ENCODE results near the gene BCOR. TPM values are rescaled to one million over a fixed set of nuclear protein-coding genes. Genes with fewer than 3 reads are reported as not detected.

The BCOR gene
- total RNA-seq, 4 donors from 2014 or later: 23.8 to 37.5 (median 31.1) TPM

DNA sequence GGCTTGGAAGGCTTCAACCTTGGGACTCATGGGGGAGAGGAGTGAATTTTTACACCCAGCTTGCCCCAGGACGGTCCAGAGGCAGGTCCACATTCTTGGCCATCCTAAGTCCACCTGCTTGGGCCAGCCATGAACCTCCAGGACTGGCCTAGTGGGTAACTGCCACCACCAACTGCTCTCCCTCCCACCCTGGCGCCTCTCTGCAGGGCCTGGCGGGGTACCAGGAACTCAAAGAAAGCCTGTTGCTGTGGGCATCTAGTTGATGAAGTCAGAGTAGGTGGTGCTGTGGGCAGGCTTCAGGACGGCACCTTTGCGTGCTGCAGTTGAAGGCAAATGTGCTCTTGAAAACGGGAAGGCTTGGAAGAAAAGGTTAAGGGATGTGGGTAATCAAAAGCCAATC lies 12.0 kb downstream of the BCOR start:
- 28 to 44% methylated on average over 6 of the region's 6 CpGs for WGBS, 2 donors
- intact Hi-C loops (cut with DNase I; ENCODE audit: low total_unique reads): no loop called here
- DNase-seq (ENCODE audit: low spot score in 2 of 2): no peak

DNA sequence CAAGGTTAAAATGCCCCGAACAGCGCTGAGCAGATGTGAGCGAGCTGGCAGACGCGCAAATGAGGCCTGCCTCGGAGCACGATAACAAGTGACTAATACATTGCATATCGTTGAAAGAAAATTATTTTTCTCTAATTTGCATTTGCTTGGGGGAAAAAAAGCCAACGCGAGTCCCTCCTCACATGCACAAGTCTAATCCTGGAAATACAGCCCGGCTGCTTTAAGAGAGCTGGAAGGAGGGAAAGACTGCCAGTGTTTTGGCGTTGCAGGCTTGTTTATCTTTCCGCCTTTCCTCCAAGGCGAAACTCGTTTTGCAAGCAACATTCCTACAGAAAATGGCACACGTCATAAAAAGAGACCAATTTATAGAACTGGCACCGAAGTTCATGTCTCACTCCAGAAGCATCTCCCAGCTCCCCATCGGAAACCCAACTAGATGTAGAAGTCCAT lies 12.6 kb downstream of the BCOR start:
- TF ChIP-seq, protein P1, sequence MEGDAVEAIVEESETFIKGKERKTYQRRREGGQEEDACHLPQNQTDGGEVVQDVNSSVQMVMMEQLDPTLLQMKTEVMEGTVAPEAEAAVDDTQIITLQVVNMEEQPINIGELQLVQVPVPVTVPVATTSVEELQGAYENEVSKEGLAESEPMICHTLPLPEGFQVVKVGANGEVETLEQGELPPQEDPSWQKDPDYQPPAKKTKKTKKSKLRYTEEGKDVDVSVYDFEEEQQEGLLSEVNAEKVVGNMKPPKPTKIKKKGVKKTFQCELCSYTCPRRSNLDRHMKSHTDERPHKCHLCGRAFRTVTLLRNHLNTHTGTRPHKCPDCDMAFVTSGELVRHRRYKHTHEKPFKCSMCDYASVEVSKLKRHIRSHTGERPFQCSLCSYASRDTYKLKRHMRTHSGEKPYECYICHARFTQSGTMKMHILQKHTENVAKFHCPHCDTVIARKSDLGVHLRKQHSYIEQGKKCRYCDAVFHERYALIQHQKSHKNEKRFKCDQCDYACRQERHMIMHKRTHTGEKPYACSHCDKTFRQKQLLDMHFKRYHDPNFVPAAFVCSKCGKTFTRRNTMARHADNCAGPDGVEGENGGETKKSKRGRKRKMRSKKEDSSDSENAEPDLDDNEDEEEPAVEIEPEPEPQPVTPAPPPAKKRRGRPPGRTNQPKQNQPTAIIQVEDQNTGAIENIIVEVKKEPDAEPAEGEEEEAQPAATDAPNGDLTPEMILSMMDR (IDR thresholded peaks at IDR 0.05): no peak
- TF ChIP-seq POLR2A (IDR thresholded peaks at IDR 0.05): no peak
- 12 to 35% methylated on average over 18 of the region's 18 CpGs for WGBS, 2 donors
- H3K4me3 ChIP-seq (ENCODE audit: low read depth, poor library complexity, severe bottlenecking): no peak overlapping the region
- intact Hi-C loops (cut with DNase I; ENCODE audit: low total_unique reads): no loop called here
- no peak for DNase-seq (ENCODE audit: low spot score in 2 of 2)

More for the DNA sequence above, 12.0 kb downstream of the BCOR start:
- H3K4me3 ChIP-seq (ENCODE audit: low read depth, poor library complexity, severe bottlenecking): no peak overlapping the region
- no peak for TF ChIP-seq POLR2A (IDR thresholded peaks at IDR 0.05)
- TF ChIP-seq, protein P1 (IDR thresholded peaks at IDR 0.05): no peak

DNA sequence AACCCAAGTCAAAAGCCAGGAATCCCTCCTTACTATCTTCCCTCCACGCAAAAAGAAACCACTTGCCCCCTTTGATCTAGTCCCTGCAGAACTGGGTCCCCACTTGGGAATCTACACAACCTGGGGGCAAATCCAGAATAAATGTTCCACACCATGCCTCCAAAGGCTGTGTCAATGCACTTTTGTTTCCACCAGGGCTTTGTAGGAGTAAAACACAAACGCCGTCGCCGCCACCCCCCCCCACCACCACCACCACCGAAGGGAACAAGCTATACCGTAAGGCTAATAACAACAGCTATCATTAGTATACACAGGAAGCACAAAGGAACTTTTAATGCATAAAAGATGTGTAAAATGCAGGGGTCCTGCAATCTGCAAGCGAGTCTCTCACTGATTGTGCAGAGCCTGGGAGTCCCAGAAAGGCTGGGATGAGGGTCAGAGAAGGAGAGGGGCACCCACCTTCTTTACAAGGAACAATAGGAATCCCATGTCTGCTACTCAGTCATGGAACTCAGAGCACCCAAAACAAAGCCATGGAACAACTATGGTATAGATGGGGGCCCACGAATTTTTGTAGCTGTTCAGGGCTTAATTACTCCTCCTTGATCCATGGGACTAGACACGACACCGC lies 13.2 kb downstream of the BCOR start:
- DNase-seq (ENCODE audit: low spot score in 2 of 2): no peak
- H3K4me3 ChIP-seq (ENCODE audit: low read depth, poor library complexity, severe bottlenecking): no peak overlapping the region
- TF ChIP-seq POLR2A (IDR thresholded peaks at IDR 0.05): no peak
- TF ChIP-seq, protein P1 (IDR thresholded peaks at IDR 0.05): no peak
- WGBS, 2 donors: 11 to 30% methylated on average over 11 of the region's 11 CpGs
- intact Hi-C loops (cut with DNase I; ENCODE audit: low total_unique reads): no loop called here

DNA sequence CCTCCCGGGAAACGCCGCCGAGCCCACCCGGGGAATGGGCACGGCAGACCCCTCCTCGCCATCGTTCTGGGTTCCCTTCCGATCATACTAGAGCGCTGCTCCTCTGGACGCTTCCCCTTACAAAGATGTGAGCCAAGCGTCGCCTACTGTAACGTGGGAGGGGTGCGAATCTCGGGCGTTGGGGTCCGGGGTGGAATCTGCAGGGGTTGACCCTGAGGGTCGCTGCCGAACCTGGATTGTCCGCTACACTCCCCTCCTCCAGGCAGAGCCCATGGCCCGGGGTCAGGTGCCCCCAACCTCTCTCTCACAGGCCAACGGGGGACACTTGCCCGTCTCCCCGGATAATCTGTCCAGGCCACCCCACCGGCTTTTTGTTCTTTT lies 13.8 kb downstream of the BCOR start:
- H3K4me3 ChIP-seq (ENCODE audit: low read depth, poor library complexity, severe bottlenecking): no peak overlapping the region
- DNase-seq (ENCODE audit: low spot score in 2 of 2): no peak
- WGBS, 2 donors: 14 to 27% methylated on average over 13 to 20 of the region's 26 CpGs
- TF ChIP-seq POLR2A (IDR thresholded peaks at IDR 0.05): no peak
- TF ChIP-seq, protein P1 (IDR thresholded peaks at IDR 0.05): no peak
- intact Hi-C loops (cut with DNase I; ENCODE audit: low total_unique reads): no loop called here

DNA sequence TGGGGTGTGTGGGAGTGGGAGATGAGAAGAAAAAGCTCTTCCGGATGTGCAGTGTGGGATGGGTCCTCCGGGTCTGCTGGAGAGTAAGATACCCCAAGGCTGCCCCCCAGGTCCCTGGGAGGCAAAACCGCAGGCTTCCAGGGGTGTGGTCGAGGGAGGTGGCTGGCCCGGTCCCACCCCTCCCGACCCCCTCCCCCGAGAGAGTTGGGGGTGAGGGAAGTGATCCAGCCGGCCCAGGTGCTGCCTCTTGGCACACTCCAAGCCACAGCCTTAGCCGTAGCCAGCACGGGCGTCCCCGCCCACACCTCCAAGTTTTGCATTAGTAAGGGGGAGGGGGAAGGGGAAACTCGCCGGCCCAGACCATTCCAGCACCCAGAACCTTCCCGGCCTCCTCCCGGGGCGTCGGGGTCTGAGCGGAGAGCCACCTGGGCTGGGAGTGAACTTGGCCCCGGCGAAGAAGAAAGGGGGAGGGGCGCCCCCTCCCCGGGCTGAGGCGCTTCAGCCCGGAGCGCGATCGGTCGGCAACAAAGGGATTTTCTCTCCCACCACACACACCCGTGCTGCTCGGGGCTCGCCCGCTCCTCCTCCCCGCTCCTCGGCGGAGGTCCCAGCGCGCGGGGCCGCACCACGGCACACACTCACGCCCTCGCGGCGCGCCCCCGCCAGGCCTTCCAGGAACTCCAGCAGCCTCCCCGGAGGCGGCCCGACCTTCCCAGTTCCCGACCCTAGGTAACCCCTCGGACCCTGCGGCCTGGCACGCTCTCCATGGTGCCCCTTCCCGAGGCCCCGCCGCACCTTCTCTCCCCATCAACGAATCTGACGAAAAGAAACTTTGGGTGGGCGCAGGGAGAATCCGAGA lies 14.4 kb downstream of the BCOR start:
- intact Hi-C loops (cut with DNase I; ENCODE audit: low total_unique reads): no loop called here
- no peak overlapping the region for H3K4me3 ChIP-seq (ENCODE audit: low read depth, poor library complexity, severe bottlenecking)
- WGBS, 2 donors: 5% methylated on average over 59 of the region's 61 CpGs; no CpG with 5 or more reads in 1 of the 2 donors
- TF ChIP-seq, protein P1 (IDR thresholded peaks at IDR 0.05): no peak
- no peak for TF ChIP-seq POLR2A (IDR thresholded peaks at IDR 0.05)
- no peak for DNase-seq (ENCODE audit: low spot score in 2 of 2)
